Activated CD8-positive, alpha-beta memory T cell treated with anti-CD3 and anti-CD28 coated beads, Interleukin-2, amount 10 ng/mL, durations not matched to agents 7 days and 5 days (primary cell): ENCODE results near the gene C8G. TPM values are rescaled to one million over a fixed set of nuclear protein-coding genes. Genes with fewer than 3 reads are reported as not detected.

Experiments
- ATAC-seq: fragments of 150-1000 bp; cut with Tn5 transposase; one replicate; pipeline ENCODE4 v1.10.0; 2021; ENCODE audit warnings: moderate library complexity
- CTCF ChIA-PET: fragments of 350-600 bp; sonication (Branson Sonifier 250); formaldehyde crosslinking; loops from one replicate; lab custom pipeline; 2021; ENCODE audit warnings: antibody characterized with exemption; lab: Charles Lee
- DNase-seq: peaks from one replicate; pipeline ENCODE4 v3.0.0-alpha.2; 2020
- H3K27ac Mint-ChIP-seq: one replicate; pipeline ENCODE4 v1.8.0; 2021; ENCODE audit warnings: mild to moderate bottlenecking, mixed read lengths
- H3K27me3 Mint-ChIP-seq: one replicate; pipeline ENCODE4 v1.8.0; 2021; ENCODE audit warnings: mixed read lengths
- H3K36me3 Mint-ChIP-seq: one replicate; pipeline ENCODE4 v1.8.0; 2021; ENCODE audit warnings: mild to moderate bottlenecking, mixed read lengths
- H3K4me1 Mint-ChIP-seq: one replicate; pipeline ENCODE4 v1.8.0; 2021; ENCODE audit warnings: mixed read lengths
- H3K4me3 Mint-ChIP-seq: one replicate; pipeline ENCODE4 v1.8.0; 2021; ENCODE audit warnings: mild to moderate bottlenecking, moderate library complexity, mixed read lengths
- H3K9me3 Mint-ChIP-seq: one replicate; pipeline ENCODE4 v1.8.0; 2022; ENCODE audit warnings: low read depth, mixed read lengths
- total RNA-seq, 2 experiments: library from RNA; stranded (reverse); gene quantifications; one replicate each; pipeline ENCODE4 v1.2.3, GENCODE V29; 2021

Gene C8G
- total RNA-seq, 2 experiments from 2014 or later: 1.7 TPM; not detected in 1

DNA sequence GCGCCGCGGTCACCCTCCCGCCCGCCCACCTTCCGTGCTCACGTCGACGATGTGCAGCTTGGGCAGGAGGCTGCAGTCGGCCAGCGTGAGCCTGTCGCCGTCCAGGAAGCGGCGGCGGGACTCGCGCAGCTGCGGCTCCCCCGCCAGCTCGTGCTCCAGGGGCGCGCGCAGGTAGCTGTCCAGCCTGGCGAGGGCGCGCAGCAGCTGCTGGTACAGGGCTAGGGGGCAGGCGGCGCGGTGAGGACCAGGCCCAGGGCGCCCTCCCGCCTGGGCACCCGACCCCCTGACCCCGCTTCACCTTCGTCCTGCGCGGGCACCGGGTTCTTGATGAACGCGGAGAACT, 49.8 kb downstream of the C8G start:
- peaks cover 57% of the 10 kb centered on the region for H3K4me1 Mint-ChIP-seq
- H3K9me3 Mint-ChIP-seq: no peaks in the 10 kb centered on the region
- peaks cover 2% of the 10 kb centered on the region for H3K36me3 Mint-ChIP-seq
- no peak overlapping the region for H3K4me3 Mint-ChIP-seq
- H3K27ac Mint-ChIP-seq: no peak overlapping the region
- peaks cover 2% of the 10 kb centered on the region for H3K27me3 Mint-ChIP-seq
- CTCF ChIA-PET: interaction anchor here (1.6 to 14.3 kb wide), 4 partner anchors 19 to 148 kb away, joined by 4 to 234 read pairs (median 20); partner anchors contain the start of genes ABCA2 and FUT7
- ATAC-seq (no peak), DNase-seq (no peak)

DNA sequence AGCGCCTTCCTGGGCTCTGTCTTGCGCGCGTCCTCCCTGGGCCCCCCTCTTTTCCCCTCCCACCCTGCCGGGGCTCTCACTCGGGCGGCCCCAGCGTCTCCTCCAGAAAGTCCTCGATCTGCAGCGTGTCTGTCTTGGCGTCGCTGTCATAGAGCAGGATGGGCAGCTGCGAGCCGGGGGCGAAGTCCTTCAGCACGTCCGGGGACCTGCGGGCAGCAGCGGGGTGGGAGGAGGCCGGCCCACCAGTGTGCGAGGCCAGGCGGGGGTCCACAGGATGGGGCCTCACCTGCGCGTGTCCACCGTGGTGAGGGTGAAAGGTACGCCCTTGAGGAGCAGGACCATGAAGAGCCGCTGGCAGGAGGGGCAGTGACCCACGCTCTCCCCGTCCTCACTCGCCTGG, 50.3 kb downstream of the C8G start:
- Mint-ChIP-seq H3K9me3 (no peaks in the 10 kb centered on the region), H3K36me3 (peaks cover 2% of the 10 kb centered on the region), H3K27me3 (no peaks in the 10 kb centered on the region), H3K27ac (no peak overlapping the region), H3K4me3 (no peak overlapping the region), H3K4me1 (peaks cover 62% of the 10 kb centered on the region)
- CTCF ChIA-PET: interaction anchor here (0.8 to 14.3 kb wide), 8 partner anchors 13 to 149 kb away, joined by 3 to 234 read pairs (median 4); partner anchors contain the start of genes ABCA2, C8G and FUT7
- DNase-seq (no peak), ATAC-seq (no peak)

DNA sequence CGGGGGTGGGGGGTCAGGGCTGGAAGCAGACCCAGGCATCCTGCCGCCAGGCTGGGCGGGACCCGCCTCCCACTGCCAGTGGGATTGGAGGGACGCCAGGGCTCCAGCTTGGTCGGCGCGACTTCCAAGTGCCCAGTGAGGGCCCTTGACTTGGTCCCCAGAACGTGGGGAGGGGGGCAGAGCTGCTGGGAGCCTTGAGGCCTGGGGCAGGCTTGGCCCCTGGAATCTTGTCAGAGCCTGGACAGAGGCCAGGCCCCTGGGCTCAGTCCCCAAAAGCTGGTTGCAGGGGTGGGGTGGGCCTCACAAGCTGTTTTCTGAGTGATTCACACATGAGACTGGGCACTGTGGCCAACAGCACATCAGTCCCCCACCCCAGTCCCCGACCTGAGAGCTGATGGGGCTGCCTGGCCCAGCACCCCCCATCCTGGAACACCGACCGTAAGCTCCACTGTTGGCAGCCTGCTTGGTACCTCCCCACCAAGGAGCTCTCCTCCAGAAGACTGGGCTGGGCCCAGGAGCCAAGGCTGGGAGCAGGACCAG, 50.8 kb downstream of the C8G start:
- CTCF ChIA-PET: interaction anchor here (0.8 to 14.3 kb wide), 13 partner anchors 14 to 208 kb away, joined by 3 to 234 read pairs (median 4); partner anchors contain the start of genes ABCA2, C8G and FUT7
- ATAC-seq (no peak), DNase-seq (no peak)
- Mint-ChIP-seq H3K27me3 (peaks cover 2% of the 10 kb centered on the region), H3K36me3 (peaks cover 2% of the 10 kb centered on the region), H3K4me3 (peak overlapping the region; percentile 26), H3K27ac (peak overlapping the region; percentile 82), H3K4me1 (peaks cover 66% of the 10 kb centered on the region), H3K9me3 (no peaks in the 10 kb centered on the region)

Other genes with a start within 250 kb of the C8G start
- not detected for gene DIPK1B, start 232.7 kb upstream of the C8G start, total RNA-seq
- under 1 TPM in 1 of 2 experiments, not detected in 1; 0.68 TPM for gene LCN10, start 202.3 kb upstream of the C8G start, total RNA-seq
- not detected for gene LCN6, start 196.7 kb upstream of the C8G start, total RNA-seq
- gene LCN8, start 187.0 kb upstream of the C8G start, total RNA-seq: not detected
- gene LCN15, start 180.7 kb upstream of the C8G start, total RNA-seq: not detected
- gene TMEM141, start 153.9 kb upstream of the C8G start, total RNA-seq: 10 to 100 TPM; 31.7 to 32.8 TPM
- gene CCDC183, start 148.9 kb upstream of the C8G start, total RNA-seq: under 1 TPM; 0.26 to 0.91 TPM
- 100 to 1,000 TPM; 113 to 123 TPM for gene RABL6, start 137.3 kb upstream of the C8G start, total RNA-seq
- 1 to 10 TPM; 3.9 to 4.4 TPM for gene AJM1, start 102.8 kb upstream of the C8G start, total RNA-seq
- 100 to 1,000 TPM in 1 of 2 experiments, 10 to 100 TPM in 1; 96.8 to 116 TPM for gene PHPT1, start 95.8 kb upstream of the C8G start, total RNA-seq
- gene MAMDC4, start 92.9 kb upstream of the C8G start, total RNA-seq: 10 to 100 TPM; 13.4 to 15.5 TPM
- 100 to 1,000 TPM; 283 to 360 TPM for gene EDF1, start 78.9 kb upstream of the C8G start, total RNA-seq
- gene TRAF2, start 58.7 kb upstream of the C8G start, total RNA-seq: 10 to 100 TPM; 58.4 to 67.6 TPM
- 100 to 1,000 TPM; 106 to 107 TPM for gene FBXW5, start 505 bp upstream of the C8G start, total RNA-seq
- 1 to 10 TPM in 1 of 2 experiments, under 1 TPM in 1; 0.68 to 1.2 TPM for gene LCN12, start 7.0 kb downstream of the C8G start, total RNA-seq
- 1 to 10 TPM; 1.2 to 3.2 TPM for gene PTGDS, start 32.3 kb downstream of the C8G start, total RNA-seq
- under 1 TPM in 1 of 2 experiments, not detected in 1; 0.09 TPM for gene LCNL1, start 37.8 kb downstream of the C8G start, total RNA-seq
- gene PAXX, start 47.2 kb downstream of the C8G start, total RNA-seq: 10 to 100 TPM; 68.6 to 94.8 TPM
- 1 to 10 TPM; 3.8 to 7.8 TPM for gene CLIC3, start 51.3 kb downstream of the C8G start, total RNA-seq
- 10 to 100 TPM; 30.0 to 73.6 TPM for gene ABCA2, start 83.0 kb downstream of the C8G start, total RNA-seq
- 1 to 10 TPM in 1 of 2 experiments, under 1 TPM in 1; 0.68 to 2.8 TPM for gene FUT7, start 86.8 kb downstream of the C8G start, total RNA-seq
- 10 to 100 TPM; 30.4 to 55.6 TPM for gene NPDC1, start 100.9 kb downstream of the C8G start, total RNA-seq
- not detected for gene ENTPD2, start 108.8 kb downstream of the C8G start, total RNA-seq
- 10 to 100 TPM; 31.9 to 40.1 TPM for gene SAPCD2, start 125.3 kb downstream of the C8G start, total RNA-seq
- 10 to 100 TPM; 32.6 to 35.3 TPM for gene UAP1L1, start 132.3 kb downstream of the C8G start, total RNA-seq
- gene MAN1B1, start 141.7 kb downstream of the C8G start, total RNA-seq: 10 to 100 TPM; 43.8 to 60.6 TPM
- 100 to 1,000 TPM; 271 to 321 TPM for gene DPP7, start 169.5 kb downstream of the C8G start, total RNA-seq
- gene GRIN1, start 193.9 kb downstream of the C8G start, total RNA-seq: not detected
- under 1 TPM in 1 of 2 experiments, not detected in 1; 0.30 TPM for gene LRRC26, start 224.8 kb downstream of the C8G start, total RNA-seq
- gene TMEM210, start 226.8 kb downstream of the C8G start, total RNA-seq: not detected
- gene ANAPC2, start 243.3 kb downstream of the C8G start, total RNA-seq: 10 to 100 TPM; 59.8 to 69.7 TPM
- gene SSNA1, start 243.4 kb downstream of the C8G start, total RNA-seq: 10 to 100 TPM; 80.2 to 91.3 TPM